HepG2 (cell line): ENCODE data around the gene SLC23A2. TPM values are rescaled to one million over a fixed set of nuclear protein-coding genes. Genes with fewer than 3 reads are reported as not detected.

Experiments used
- FOXA3 ChIP-seq: IDR thresholded peaks from 2 replicates; pipeline ENCODE4 v1.6.1; 2016; ENCODE audit warnings: missing genetic modification reagents, missing compliant biosample characterization
- HINFP ChIP-seq: sonication (generic); formaldehyde crosslinking; IDR thresholded peaks from 2 replicates; pipeline ENCODE4 v1.4.0; 2020; ENCODE audit warnings: low read depth, mild to moderate bottlenecking, missing genetic modification reagents
- HMGA1 ChIP-seq: sonication (generic); formaldehyde crosslinking; conservative IDR thresholded peaks from 2 replicates; pipeline ENCODE4 v1.4.0; 2020; ENCODE audit warnings: missing genetic modification reagents
- KDM4B ChIP-seq: sonication (generic); formaldehyde crosslinking; IDR thresholded peaks from 2 replicates; pipeline ENCODE4 v1.4.0; 2020; ENCODE audit warnings: missing genetic modification reagents
- KDM6A ChIP-seq: IDR thresholded peaks from 2 replicates; pipeline ENCODE4 v1.6.1; 2016; ENCODE audit warnings: low read depth
- KLF11 ChIP-seq: IDR thresholded peaks from 2 replicates; pipeline ENCODE4 v1.6.1; 2016; ENCODE audit warnings: missing compliant biosample characterization
- KLF16 ChIP-seq, 2 experiments: sonication (generic) in 1 of 2; formaldehyde crosslinking in 1 of 2; IDR thresholded peaks; 2 replicates each; pipeline versions ENCODE4 v1.6.1 to v1.8.0; 2016 to 2023; ENCODE audit warnings: missing genetic modification reagents in 2 of 2, missing compliant biosample characterization in 1 of 2
- MBD4 ChIP-seq: IDR thresholded peaks from 2 replicates; pipeline ENCODE4 v1.6.1; 2012; ENCODE audit warnings: low read length, inconsistent platforms, borderline replicate concordance
- NFIC ChIP-seq: IDR thresholded peaks from 2 replicates; pipeline ENCODE4 v1.6.1; 2012; ENCODE audit warnings: mild to moderate bottlenecking, low read length, inconsistent platforms
- NR3C1 ChIP-seq: sonication (generic); formaldehyde crosslinking; IDR thresholded peaks from 2 replicates; pipeline ENCODE4 v1.4.0; 2020; ENCODE audit warnings: missing genetic modification reagents
- RFXAP ChIP-seq: sonication (generic); formaldehyde crosslinking; IDR thresholded peaks from 2 replicates; pipeline ENCODE4 v1.4.0; 2020; ENCODE audit warnings: missing genetic modification reagents, borderline replicate concordance
- SALL1 ChIP-seq: sonication (generic); formaldehyde crosslinking; IDR thresholded peaks from 2 replicates; pipeline ENCODE4 v1.8.0; 2022; ENCODE audit warnings: mild to moderate bottlenecking, missing genetic modification reagents
- TAF15 ChIP-seq: fragments of 200-400 bp; formaldehyde crosslinking; IDR thresholded peaks from one replicate; pipeline ENCODE4 v1.6.1; 2018; ENCODE audit warnings: mild to moderate bottlenecking, low read depth, low read length; ENCODE audit not compliant: poor library complexity, severe bottlenecking
- ZNF484 ChIP-seq: sonication (generic); formaldehyde crosslinking; IDR thresholded peaks from 2 replicates; pipeline ENCODE4 v1.5.1; 2020; ENCODE audit warnings: mild to moderate bottlenecking, low read depth, missing genetic modification reagents, borderline replicate concordance
- polyA plus RNA-seq, 8 experiments: library from polyadenylated mRNA; depleted of rRNA in 3 of 8; stranded (reverse) in 7 of 8; unstranded in 1 of 8; fragments of >200 nt; fragmentation: Illumina TruSeq in 4 of 8; extraction: Trizol in 4 of 8; gene quantifications; 2 replicates each; pipeline versions ENCODE4 v1.2.1 to v1.2.3, GENCODE V29; 2011 to 2016; ENCODE audit warnings: low read depth in 4 of 8, missing spikeins in 1 of 8, mixed read lengths in 1 of 8; ENCODE audit not compliant: insufficient read depth in 1 of 8
- total RNA-seq, 5 experiments: library from RNA; depleted of rRNA; stranded (reverse); fragments of >200 nt; fragmentation: Illumina TruSeq; extraction: Trizol; gene quantifications; 2 replicates each; pipeline ENCODE4 v1.2.3, GENCODE V29; 2016; ENCODE audit warnings: low read depth in 1 of 5
- TF ChIP-seq, protein P1 (sequence below): sonication (generic); formaldehyde crosslinking; IDR thresholded peaks from 2 replicates; pipeline ENCODE4; 2020; ENCODE audit warnings: missing genetic modification reagents, mild to moderate bottlenecking, borderline replicate concordance
- TF ChIP-seq, protein P2 (sequence below): IDR thresholded peaks from 2 replicates; pipeline ENCODE4 v1.4.0; 2020; ENCODE audit warnings: mild to moderate bottlenecking, missing genetic modification reagents
- TF ChIP-seq, protein P3 (sequence below): IDR thresholded peaks from 2 replicates; pipeline ENCODE4 v1.6.1; 2018; ENCODE audit warnings: missing genetic modification reagents, mild to moderate bottlenecking, missing compliant biosample characterization
- TF ChIP-seq, protein P4 (sequence below): sonication (generic); formaldehyde crosslinking; IDR thresholded peaks from 2 replicates; pipeline ENCODE4 v1.4.0; 2020; ENCODE audit warnings: mild to moderate bottlenecking, missing genetic modification reagents

SLC23A2 gene
- total and polyA plus RNA-seq, 2 of the 13 experiments (the other 11 are each of a cell fraction or from before 2014, with no cell fraction given): 42.2 to 51.2 TPM

DNA sequence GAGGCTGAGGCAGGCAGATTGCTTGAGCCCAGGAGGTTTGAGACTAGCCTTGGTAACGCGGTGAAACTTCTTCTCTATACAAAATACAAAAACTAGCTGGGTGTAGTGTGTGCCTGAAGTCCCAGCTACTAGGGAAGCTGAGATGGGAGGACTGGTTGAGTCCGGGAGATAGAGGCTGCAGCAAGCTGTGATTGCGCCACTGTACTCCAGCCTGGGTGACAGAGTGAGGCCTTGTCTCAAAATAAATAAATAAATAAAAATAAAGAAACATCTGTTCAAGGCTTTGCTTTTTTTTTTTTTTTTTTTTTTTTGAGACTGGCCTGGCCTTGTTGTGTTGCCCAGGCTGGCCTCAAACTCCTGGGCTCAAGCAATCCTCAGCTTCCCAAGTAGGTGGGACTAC lies 23.7 kb upstream of the SLC23A2 start (continued):
- TF ChIP-seq, protein P1, sequence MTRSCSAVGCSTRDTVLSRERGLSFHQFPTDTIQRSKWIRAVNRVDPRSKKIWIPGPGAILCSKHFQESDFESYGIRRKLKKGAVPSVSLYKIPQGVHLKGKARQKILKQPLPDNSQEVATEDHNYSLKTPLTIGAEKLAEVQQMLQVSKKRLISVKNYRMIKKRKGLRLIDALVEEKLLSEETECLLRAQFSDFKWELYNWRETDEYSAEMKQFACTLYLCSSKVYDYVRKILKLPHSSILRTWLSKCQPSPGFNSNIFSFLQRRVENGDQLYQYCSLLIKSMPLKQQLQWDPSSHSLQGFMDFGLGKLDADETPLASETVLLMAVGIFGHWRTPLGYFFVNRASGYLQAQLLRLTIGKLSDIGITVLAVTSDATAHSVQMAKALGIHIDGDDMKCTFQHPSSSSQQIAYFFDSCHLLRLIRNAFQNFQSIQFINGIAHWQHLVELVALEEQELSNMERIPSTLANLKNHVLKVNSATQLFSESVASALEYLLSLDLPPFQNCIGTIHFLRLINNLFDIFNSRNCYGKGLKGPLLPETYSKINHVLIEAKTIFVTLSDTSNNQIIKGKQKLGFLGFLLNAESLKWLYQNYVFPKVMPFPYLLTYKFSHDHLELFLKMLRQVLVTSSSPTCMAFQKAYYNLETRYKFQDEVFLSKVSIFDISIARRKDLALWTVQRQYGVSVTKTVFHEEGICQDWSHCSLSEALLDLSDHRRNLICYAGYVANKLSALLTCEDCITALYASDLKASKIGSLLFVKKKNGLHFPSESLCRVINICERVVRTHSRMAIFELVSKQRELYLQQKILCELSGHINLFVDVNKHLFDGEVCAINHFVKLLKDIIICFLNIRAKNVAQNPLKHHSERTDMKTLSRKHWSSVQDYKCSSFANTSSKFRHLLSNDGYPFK (CRISPR knock-in tag): no peak
- TF ChIP-seq MBD4 (no peak), SALL1 (CRISPR knock-in tag) (peak; percentile 41; the same call in 1 of the 2 replicates), HMGA1 (CRISPR knock-in tag) (no peak), FOXA3 (0 out of 2 replicates have a peak, but pooled peaks have one; percentile 19), KDM4B (CRISPR knock-in tag) (no peak), KLF16 (CRISPR knock-in tag; IDR thresholded peaks at IDR 0.05) (peak in 1 of 2 experiments; percentile 68; a peak in 1 of 4 replicates), RFXAP (CRISPR knock-in tag) (no peak), TAF15 (no peak), KLF11 (CRISPR knock-in tag) (no peak), NR3C1 (no peak), ZNF484 (no peak), NFIC (no peak), HINFP (CRISPR knock-in tag) (no peak), KDM6A (CRISPR knock-in tag) (no peak)
- TF ChIP-seq, protein P2, sequence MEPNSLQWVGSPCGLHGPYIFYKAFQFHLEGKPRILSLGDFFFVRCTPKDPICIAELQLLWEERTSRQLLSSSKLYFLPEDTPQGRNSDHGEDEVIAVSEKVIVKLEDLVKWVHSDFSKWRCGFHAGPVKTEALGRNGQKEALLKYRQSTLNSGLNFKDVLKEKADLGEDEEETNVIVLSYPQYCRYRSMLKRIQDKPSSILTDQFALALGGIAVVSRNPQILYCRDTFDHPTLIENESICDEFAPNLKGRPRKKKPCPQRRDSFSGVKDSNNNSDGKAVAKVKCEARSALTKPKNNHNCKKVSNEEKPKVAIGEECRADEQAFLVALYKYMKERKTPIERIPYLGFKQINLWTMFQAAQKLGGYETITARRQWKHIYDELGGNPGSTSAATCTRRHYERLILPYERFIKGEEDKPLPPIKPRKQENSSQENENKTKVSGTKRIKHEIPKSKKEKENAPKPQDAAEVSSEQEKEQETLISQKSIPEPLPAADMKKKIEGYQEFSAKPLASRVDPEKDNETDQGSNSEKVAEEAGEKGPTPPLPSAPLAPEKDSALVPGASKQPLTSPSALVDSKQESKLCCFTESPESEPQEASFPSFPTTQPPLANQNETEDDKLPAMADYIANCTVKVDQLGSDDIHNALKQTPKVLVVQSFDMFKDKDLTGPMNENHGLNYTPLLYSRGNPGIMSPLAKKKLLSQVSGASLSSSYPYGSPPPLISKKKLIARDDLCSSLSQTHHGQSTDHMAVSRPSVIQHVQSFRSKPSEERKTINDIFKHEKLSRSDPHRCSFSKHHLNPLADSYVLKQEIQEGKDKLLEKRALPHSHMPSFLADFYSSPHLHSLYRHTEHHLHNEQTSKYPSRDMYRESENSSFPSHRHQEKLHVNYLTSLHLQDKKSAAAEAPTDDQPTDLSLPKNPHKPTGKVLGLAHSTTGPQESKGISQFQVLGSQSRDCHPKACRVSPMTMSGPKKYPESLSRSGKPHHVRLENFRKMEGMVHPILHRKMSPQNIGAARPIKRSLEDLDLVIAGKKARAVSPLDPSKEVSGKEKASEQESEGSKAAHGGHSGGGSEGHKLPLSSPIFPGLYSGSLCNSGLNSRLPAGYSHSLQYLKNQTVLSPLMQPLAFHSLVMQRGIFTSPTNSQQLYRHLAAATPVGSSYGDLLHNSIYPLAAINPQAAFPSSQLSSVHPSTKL (CRISPR knock-in tag): peak; percentile 61; the same call in 1 of the 2 replicates
- TF ChIP-seq, protein P3, sequence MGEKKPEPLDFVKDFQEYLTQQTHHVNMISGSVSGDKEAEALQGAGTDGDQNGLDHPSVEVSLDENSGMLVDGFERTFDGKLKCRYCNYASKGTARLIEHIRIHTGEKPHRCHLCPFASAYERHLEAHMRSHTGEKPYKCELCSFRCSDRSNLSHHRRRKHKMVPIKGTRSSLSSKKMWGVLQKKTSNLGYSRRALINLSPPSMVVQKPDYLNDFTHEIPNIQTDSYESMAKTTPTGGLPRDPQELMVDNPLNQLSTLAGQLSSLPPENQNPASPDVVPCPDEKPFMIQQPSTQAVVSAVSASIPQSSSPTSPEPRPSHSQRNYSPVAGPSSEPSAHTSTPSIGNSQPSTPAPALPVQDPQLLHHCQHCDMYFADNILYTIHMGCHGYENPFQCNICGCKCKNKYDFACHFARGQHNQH: no peak
- TF ChIP-seq, protein P4, sequence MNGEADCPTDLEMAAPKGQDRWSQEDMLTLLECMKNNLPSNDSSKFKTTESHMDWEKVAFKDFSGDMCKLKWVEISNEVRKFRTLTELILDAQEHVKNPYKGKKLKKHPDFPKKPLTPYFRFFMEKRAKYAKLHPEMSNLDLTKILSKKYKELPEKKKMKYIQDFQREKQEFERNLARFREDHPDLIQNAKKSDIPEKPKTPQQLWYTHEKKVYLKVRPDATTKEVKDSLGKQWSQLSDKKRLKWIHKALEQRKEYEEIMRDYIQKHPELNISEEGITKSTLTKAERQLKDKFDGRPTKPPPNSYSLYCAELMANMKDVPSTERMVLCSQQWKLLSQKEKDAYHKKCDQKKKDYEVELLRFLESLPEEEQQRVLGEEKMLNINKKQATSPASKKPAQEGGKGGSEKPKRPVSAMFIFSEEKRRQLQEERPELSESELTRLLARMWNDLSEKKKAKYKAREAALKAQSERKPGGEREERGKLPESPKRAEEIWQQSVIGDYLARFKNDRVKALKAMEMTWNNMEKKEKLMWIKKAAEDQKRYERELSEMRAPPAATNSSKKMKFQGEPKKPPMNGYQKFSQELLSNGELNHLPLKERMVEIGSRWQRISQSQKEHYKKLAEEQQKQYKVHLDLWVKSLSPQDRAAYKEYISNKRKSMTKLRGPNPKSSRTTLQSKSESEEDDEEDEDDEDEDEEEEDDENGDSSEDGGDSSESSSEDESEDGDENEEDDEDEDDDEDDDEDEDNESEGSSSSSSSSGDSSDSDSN (CRISPR knock-in tag): no peak
